ENCODE results near the gene RETREG1. TPM values are rescaled to one million over a fixed set of nuclear protein-coding genes. Genes with fewer than 3 reads are reported as not detected.

Gene RETREG1
- total and polyA plus RNA-seq, 9 donors = 1.0 to 20.0 (median 4.0) TPM

DNA sequence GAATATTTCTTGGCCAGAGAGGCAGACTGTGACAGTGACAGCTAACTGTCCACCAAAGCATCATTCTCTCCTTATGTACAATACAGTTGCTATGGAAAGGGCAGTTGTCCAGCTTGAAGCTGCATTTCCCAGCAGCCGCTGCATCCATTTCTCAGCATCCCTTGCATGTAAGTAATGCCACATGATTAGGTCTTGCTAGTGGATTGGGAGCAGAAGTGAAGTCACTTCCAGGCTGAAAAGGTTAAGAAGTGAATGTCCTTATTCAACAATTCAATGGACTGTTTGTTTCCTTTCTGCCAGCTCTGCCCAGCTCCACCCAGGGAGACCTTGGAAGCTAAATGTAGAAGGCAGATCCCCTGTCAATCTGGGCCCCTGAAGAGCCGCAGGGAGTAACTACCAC is 26.1 kb upstream of the RETREG1 start:
- WGBS, 3 donors = 77 to 84% (median 79%) methylated on average over 2 of the region's 2 CpGs
- Histone ChIP-seq H3K27ac (no peak overlapping the region), H3K4me3 (no peak overlapping the region), H3K4me1 (ENCODE audit: insufficient read depth) (no peaks in the 10 kb centered on the region), H3K36me3 (no peaks in the 10 kb centered on the region), H3K27me3 (no peaks in the 10 kb centered on the region), H3K9me3 (no peaks in the 10 kb centered on the region)
- intact Hi-C loops (cut with DNase I) = no loop called here
- no peak for DNase-seq
- TF ChIP-seq POLR2A (IDR thresholded peaks at IDR 0.05) (no peak), EP300 (IDR thresholded peaks at IDR 0.05) (no peak)
- TF ChIP-seq, protein P1, sequence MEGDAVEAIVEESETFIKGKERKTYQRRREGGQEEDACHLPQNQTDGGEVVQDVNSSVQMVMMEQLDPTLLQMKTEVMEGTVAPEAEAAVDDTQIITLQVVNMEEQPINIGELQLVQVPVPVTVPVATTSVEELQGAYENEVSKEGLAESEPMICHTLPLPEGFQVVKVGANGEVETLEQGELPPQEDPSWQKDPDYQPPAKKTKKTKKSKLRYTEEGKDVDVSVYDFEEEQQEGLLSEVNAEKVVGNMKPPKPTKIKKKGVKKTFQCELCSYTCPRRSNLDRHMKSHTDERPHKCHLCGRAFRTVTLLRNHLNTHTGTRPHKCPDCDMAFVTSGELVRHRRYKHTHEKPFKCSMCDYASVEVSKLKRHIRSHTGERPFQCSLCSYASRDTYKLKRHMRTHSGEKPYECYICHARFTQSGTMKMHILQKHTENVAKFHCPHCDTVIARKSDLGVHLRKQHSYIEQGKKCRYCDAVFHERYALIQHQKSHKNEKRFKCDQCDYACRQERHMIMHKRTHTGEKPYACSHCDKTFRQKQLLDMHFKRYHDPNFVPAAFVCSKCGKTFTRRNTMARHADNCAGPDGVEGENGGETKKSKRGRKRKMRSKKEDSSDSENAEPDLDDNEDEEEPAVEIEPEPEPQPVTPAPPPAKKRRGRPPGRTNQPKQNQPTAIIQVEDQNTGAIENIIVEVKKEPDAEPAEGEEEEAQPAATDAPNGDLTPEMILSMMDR (IDR thresholded peaks at IDR 0.05) = no peak

DNA sequence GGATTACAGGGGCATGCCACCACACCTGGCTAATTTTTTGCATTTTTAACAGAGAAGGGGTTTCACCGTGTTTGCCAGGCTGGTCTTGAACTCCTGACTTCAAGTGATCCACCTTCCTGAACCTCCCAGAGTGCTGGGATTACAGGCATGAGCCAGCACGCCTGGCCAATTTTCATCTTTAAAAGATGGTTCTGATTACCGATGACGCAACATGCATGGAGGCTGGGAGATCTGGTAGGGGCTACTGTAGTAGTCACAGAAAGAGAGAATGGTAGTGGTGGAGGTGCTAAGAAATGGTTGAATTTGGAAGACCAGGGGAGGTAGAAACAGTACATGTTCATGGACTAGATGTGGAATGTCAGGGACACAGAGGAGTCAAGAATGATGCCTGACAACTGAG is 22.4 kb upstream of the RETREG1 start:
- DNase-seq = no peak
- 81 to 94% (median 94%) methylated on average over 4 of the region's 4 CpGs for WGBS, 3 donors
- intact Hi-C loops (cut with DNase I) = no loop called here
- Histone ChIP-seq H3K9me3 (no peaks in the 10 kb centered on the region), H3K27me3 (no peaks in the 10 kb centered on the region), H3K27ac (no peak overlapping the region), H3K36me3 (no peaks in the 10 kb centered on the region), H3K4me3 (no peak overlapping the region), H3K4me1 (ENCODE audit: insufficient read depth) (no peaks in the 10 kb centered on the region)
- TF ChIP-seq EP300 (IDR thresholded peaks at IDR 0.05) (no peak), POLR2A (IDR thresholded peaks at IDR 0.05) (no peak)
- TF ChIP-seq, protein P1 (IDR thresholded peaks at IDR 0.05) = no peak

DNA sequence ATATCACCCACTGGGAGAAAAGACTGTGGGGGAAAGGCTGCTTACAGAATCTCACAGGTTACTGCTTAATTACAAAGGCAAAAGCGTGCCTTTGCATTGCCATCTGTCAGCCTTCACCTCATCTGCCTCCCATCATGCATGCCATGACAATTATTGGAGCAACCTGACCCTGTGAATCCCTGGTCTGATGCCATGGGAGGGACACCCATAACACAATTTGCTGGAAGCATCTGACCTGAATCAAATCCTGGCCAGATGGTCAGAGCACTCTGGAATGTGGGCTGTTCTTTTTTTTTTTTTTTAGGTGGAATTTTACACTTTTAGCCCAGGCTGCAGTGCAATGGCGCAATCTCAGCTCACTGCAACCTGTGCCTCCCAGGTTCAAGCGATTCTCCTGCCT is 11.6 kb upstream of the RETREG1 start:
- Histone ChIP-seq H3K4me1 (ENCODE audit: insufficient read depth) (no peaks in the 10 kb centered on the region), H3K9me3 (no peaks in the 10 kb centered on the region), H3K27ac (no peak overlapping the region), H3K36me3 (no peaks in the 10 kb centered on the region), H3K27me3 (no peaks in the 10 kb centered on the region), H3K4me3 (no peak overlapping the region)
- TF ChIP-seq POLR2A (IDR thresholded peaks at IDR 0.05) (no peak), EP300 (IDR thresholded peaks at IDR 0.05) (no peak)
- TF ChIP-seq, protein P1 (IDR thresholded peaks at IDR 0.05) = no peak
- intact Hi-C loops (cut with DNase I) = no loop called here
- WGBS, 3 donors = 65 to 70% (median 66%) methylated on average over 3 of the region's 3 CpGs
- DNase-seq = no peak

DNA sequence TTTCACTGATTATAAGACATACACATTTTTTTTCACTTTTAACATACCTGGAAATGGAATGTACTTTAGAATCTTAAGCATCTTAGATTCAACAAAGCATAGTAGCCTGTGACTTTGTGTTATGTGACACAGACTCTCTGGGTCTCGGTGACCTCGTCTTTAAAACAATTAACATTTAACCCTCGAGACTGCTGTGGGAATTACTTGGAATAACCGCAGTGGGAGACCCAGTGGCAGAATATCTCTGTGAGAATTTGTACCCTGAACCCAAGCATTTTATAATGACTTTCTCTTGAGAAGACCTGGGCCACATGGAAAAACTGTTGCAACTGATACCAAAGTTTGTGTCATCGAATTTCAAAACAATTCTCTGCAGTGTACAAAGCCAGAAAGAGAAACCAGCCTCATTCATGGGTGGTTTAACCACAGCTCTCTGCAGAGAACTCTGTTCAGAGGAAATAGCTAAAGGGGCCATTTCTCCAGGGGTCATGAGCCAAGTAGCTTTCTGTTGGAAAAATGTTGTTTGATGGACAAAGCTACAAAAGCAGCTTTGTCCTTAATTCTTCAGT is 10.0 kb upstream of the RETREG1 start:
- Histone ChIP-seq H3K4me1 (ENCODE audit: insufficient read depth) (no peaks in the 10 kb centered on the region), H3K4me3 (no peak overlapping the region), H3K9me3 (no peaks in the 10 kb centered on the region), H3K36me3 (no peaks in the 10 kb centered on the region), H3K27me3 (no peaks in the 10 kb centered on the region), H3K27ac (no peak overlapping the region)
- DNase-seq = no peak
- 71 to 85% (median 84%) methylated on average over 5 of the region's 5 CpGs for WGBS, 3 donors
- intact Hi-C loops (cut with DNase I) = no loop called here
- TF ChIP-seq EP300 (IDR thresholded peaks at IDR 0.05) (no peak), POLR2A (IDR thresholded peaks at IDR 0.05) (no peak)
- TF ChIP-seq, protein P1 (IDR thresholded peaks at IDR 0.05) = no peak
